HG03442 (cell line): ENCODE results near the gene LRRK1.
"Not testable (repeated sequence)": the region's sequence is repeated elsewhere in the genome, so short reads cannot be mapped to it uniquely, and the experiment has no call there.

ENCODE experiments used
- ATAC-seq: cut with Tn5 transposase; IDR thresholded peaks from one replicate; pipeline ENCODE4 v1.9.1; 2021; ENCODE audit warnings: mild to moderate bottlenecking, moderate library complexity; ENCODE audit not compliant: unreplicated experiment

The LRRK1 gene

DNA sequence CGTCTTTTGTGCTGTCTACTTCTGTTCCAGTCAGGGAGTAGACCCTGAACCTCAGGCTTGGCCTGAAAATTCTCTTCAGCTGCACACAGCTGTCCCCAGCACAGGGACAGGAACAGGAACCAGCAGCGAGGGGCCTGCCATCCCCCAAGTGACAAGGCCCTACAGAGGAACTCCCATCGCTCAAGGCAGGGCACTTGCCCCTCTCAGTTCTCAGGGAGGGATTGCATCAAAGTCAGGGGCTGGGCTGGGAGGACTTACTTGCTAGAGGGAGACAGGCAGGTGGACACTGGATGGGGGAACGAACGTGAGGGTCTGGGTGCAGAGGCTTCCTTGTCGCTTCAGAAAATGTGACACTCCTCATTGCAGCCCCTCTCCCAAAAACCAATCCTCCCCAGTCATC lies 169.1 kb downstream of the LRRK1 start:
- ATAC-seq, result no peak

DNA sequence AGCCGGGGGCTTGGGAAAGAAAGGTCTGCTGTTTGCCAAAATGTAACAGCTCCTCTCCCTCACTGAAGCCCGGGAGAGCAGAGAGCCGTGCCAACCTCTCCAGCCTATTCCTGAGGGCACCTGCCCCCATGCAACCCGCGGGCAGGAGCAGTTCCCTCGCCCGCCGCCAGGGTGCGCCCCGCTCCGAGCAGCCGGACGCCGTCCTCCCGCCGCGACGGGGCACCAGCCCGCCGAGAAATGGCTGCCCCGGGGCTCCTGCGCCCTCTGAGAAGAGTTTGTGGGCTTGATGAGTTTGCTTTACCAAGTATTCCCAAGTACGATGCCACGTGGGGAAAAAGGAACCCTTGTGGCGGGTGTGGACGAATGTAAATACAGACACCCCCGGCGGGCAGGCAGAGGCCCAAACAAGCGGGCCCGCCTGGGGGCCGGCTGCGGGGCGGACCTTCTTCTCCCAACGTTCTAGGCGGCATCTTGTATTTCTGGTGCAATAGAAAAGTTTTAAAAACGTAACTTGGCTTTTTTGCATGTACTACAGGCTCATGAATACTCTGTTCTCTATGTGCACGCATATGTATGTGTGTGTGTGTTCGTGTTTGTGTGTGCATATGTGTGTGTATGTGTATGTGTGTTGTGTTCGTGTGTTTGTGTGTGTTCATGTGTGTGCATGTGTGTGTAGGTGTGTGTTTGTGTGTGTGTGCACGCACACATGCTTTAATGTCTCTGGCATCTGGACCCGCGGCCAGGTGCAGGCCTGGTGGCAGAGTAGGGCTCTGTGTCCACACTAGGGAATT lies 169.8 kb downstream of the LRRK1 start:
- ATAC-seq, result peak; percentile 64

DNA sequence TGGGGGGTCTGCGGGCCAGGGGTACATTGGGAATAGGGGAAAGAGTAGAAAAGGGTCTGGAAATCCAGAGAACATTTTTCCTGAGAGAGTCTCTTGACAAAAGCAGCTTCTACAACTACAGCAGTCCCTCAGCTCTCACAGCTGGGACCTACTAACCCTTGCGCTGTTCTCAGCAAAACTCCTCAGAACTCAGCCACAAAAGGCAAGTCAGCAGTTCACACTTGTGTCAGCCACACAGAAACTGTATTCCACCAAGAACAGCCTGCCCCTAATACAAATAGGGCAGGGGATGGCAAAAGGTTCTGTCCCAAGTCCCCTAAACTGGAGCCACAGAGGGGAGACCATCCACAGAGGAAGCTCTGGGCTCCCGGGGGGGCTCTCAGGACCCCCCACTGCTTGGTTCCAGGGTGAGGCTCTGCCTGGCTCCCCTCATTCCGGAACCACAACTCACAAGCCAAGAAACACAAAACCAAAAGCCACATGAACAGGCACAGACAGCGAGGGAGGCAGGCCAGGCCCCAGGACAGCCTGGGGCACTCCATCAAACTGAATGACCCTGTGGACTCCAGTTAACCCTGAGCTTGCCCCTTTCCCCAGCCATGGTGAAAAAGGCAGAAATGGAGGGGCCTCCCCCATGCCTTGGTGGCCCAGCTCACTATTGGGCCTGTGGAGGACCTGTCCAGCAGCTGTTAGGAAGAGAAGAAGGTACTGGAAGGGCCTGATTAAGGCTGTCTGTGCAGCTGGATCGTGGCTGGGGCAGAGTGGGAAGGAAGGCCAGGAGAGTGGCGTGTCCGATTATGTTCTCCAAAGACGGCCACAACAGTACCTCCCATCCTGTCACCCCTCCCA lies 170.6 kb downstream of the LRRK1 start:
- no peak for ATAC-seq

DNA sequence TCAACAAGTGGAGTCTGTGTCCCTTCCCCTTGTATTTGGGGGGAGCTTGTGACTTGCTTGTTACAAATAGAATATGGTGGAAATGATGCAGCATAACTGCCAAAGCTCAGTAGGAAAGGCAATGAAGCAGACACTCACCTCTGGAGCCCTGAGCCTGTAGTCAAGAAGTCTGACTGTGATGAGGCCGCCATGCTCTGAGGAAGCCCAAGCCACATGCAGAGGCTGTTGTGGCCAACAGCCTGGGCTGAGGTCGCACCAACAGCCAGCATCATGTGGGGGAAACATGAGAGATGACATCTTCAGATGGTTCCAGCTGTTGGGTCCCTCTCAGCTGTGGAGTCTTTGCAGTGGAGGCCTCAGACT lies 171.3 kb downstream of the LRRK1 start:
- no peak for ATAC-seq

GRCh38 chr15:101091080-101092017 lies 172.2 kb downstream of the LRRK1 start:
- no peak for ATAC-seq

DNA sequence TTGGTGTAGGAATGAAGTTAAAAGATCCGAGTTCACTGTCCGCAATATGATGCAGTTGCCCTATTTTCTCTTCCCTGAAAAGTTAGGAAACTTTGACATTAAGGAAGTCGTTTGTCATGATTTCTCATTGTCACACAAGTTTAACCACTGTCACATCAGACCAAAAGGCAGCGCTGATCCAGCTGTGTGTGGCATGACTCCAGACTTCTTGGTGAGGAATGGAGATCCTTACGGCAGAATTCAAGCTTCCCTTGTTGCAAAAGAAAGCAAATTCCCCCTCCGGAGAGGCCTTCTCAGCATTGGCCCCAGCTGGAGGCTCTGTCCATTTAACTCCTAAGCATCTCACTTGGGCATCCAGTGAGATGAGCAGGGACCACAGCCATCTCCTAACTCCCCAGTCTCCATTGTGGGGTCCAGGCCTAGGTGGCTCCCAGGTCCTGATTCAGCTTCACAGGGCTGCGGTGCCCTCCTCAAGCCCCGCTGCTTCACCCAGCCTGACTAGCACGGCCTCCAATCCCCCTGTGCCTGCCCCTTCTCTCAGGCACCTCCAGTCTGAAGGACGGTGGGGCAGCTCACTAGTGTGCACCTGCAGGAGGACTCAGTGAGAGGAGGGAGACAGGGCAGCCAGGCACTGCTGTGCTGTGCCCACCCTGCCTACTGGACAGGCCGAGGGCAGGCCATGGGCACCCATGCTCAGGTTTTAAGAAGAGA lies 173.2 kb downstream of the LRRK1 start:
- ATAC-seq, result no peak

DNA sequence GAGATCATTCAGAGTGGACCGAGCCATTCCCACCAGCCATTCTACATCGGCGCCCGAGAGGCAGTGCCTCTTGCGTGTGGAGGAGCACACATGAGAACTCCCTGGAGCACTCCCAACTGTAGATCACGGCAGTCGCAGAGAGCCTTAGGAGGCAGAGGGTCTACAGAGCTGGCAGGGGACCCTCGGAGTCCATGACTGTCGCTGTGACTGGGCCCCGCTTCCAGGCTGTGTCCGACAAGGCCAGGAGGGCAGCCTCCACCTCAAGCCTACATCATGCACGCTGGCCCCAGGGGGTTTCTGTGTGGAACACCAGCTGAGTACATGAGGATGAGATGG lies 173.7 kb downstream of the LRRK1 start:
- no peak for ATAC-seq

DNA sequence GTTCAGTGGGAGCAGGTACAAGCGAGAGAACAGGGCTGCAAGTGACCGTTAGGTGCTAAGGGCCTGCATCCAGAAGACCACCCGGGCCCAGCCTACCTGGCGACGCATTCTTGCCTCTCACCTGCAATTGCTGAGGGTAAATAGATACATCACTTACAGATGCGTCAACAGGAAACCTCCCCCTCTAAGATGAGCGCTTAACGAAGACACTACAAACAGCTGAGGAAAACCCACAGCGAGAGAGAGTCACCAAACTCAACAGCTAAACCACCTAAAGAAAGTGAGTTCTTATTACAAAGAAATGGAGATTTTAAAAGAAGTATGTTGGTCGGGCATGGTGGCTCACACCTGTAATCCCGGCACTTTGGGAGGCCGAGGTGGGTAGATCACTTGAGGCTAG lies 174.8 kb downstream of the LRRK1 start:
- no peak for ATAC-seq

- ATAC-seq, result not testable (repeated sequence)
Measured at GRCh38 chr15:101095796-101096406, 176.7 kb downstream of the LRRK1 start.

DNA sequence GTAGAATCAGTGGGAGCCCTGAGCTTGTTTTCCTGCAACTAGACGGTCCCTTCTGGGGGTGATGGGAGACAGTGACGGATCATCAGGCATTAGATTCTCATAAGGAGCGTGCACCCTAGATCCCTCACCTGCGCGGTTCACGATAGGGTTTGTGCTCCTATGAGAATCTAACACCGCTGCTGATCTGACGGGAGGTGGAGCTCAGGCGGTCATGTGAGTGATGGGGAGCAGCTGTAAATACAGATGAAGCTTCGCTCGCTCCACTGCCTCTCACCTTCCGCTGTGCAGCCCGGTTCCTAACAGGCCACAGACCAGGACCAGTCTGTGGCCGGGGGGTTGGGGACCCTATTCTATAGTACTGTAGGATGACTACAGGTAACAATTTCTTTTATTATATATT lies 178.0 kb downstream of the LRRK1 start:
- no peak for ATAC-seq

- ATAC-seq, result no peak
Measured at GRCh38 chr15:101099183-101099582, 180.0 kb downstream of the LRRK1 start.

- ATAC-seq, result no peak
Measured at GRCh38 chr15:101100118-101100517, 181.0 kb downstream of the LRRK1 start.

GRCh38 chr15:101100593-101101442 lies 181.7 kb downstream of the LRRK1 start:
- ATAC-seq, result no peak

DNA sequence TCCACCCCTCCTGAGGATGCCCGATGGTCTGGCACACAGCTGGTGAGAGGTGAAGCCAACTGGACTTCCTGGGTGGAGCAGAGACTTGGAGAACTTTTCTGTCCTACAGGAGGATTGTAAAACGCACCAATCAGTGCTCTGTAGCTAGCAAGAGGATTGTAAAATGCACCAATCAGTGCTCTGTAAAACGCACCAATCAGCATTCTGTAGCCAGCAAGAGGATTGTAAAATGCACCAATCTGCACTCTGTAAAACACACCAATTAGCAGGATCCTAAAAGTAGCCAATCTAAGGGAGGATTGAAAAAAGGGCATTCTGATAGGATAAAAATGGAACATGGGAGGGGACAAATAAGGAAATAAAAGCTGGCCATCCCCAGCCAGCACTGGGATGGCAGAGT lies 182.5 kb downstream of the LRRK1 start:
- ATAC-seq, result no peak

DNA sequence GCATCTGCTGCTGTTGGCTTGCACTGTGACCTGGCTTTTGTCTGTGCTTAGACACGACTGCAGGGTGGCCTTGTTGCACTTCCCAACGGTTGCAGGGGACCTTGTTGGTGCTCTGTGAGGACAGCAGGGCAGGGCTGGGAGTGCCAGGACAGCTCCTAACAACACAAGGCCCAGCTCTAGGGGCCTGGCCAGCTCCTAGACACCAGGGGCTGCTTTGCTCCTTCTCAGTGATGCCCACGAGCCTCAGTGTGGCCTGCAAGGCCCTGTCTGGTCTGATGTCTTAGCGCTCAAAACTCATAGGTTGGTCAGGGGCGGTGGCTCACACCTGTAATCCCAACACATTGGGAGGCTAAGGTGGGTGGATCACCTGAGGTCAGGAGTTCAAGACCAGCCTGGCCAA lies 183.6 kb downstream of the LRRK1 start:
- ATAC-seq, result no peak

DNA sequence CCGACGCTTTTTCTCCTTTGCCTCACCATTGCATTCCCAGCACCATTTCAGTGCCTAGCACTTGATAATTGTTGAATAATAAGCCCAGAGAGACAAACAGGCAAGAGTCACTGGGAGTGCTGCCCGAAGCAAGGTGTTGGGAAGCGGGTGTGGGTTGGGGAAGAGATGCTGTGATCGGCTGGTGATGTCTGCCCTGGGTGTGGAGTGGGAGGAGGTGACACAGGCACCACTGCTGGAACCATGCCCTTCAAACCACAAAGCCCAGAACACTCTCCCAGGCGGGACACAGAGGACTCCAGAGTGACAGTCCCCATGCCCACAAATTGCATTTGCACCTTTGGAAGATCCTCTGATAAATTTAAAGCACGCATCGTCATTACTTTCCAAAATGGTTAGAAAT lies 184.4 kb downstream of the LRRK1 start:
- no peak for ATAC-seq

GRCh38 chr15:101104141-101104540 lies 185.0 kb downstream of the LRRK1 start:
- no peak for ATAC-seq

GRCh38 chr15:101105059-101105891 lies 186.1 kb downstream of the LRRK1 start:
- no peak for ATAC-seq
